ENCODE results near the gene ADARB2. TPM values are rescaled to one million over a fixed set of nuclear protein-coding genes. Genes with fewer than 3 reads are reported as not detected.

ADARB2 gene
- total RNA-seq, 1 donor from 2014 or later: 0.37 TPM

DNA sequence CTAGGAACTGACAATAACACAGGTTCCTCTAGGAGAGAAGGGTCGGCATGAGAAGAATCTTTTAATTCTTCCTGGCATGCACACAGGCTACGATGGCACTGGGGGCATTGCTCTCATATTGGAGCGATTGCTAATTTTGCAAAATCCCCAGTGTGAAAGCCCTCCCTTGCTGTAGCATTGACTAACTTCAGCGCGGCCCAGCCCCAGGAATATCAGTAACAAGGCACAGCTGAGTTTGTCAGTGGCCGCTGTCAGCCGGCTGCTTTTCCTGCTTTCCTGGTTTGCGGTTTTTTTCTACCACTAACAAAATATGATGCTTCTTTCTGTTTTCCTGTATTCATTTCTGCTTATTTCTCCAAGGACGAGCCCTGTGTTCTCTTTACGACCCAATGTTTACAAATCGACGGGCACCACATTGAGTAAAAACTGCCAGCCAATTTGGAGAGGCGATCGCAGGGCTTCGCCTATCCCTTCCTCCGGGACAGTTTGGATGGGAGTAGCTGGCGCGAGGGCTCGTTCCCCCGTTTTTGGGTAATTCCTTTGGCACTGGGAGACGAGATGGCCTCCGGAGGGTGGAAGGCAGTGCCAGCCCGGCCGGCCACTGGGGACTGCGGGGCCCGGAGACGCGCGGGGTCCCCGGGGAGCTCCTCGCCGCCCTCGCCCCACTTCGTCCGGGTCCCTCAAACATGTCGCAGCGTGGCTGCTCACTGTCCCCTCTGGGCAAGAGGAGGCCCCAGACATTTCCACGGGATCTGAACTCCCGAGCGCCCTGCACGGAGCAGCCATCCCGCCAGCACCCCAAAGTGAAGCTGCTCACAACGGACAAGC lies 967 bp downstream of the ADARB2 start:
- intact Hi-C loops (cut with micrococcal nuclease): no loop called here

DNA sequence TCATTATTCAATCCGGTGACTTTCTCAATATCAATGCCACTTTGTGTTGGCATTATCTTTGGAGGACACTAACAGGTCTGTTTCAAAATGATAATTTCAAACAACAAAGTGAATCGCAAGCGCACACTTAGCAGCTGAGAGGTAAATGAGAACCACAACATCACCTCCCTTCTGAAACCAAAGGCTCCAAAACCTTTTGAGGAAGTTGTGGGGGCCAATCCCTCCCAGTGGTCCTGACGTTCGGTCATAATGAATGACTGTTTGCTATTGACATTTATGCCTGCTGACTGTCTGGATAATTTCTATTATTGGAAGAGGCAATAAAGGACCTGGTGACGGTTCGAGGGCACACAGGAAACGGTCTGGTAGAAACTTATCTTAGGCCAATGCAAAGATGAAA lies 1.8 kb downstream of the ADARB2 start:
- intact Hi-C loops (cut with micrococcal nuclease): no loop called here

DNA sequence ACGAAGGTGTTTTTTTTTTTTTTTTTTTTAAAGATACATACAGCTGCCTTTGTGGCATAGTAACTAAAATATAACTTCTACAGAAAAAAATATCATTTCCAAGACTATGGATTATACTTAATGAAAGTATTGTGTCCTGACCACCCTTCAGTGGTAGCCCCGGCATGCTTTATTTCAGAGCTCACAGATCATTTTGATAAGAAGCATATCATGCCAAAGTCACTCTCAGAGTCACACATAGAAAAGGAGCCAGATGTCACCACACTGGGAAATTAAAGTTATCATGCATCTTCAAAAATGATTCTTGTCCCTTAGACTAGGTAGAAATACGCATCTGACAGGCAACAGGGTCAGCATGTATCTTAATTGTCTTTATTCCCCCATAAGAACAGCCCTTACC lies 3.0 kb downstream of the ADARB2 start:
- intact Hi-C loops (cut with micrococcal nuclease): no loop called here

DNA sequence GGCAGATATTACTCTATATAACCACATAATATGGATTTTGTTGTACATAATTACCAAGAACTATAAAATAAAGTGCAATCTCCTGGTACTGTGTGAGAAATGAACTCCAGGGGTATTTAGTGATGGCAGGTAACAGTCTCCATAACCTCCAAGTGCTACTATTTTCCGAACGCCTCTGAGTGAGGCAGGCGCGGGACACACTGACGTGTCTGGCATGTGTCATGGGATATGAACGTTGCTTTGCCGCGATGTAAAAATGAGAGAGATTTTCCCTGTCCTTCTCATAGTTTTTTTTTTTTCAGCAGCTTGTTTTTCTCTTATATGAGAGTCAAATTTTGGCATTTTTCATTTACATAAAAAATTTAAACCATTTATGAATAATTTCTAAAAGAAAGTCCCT lies 3.6 kb downstream of the ADARB2 start:
- intact Hi-C loops (cut with micrococcal nuclease): no loop called here

DNA sequence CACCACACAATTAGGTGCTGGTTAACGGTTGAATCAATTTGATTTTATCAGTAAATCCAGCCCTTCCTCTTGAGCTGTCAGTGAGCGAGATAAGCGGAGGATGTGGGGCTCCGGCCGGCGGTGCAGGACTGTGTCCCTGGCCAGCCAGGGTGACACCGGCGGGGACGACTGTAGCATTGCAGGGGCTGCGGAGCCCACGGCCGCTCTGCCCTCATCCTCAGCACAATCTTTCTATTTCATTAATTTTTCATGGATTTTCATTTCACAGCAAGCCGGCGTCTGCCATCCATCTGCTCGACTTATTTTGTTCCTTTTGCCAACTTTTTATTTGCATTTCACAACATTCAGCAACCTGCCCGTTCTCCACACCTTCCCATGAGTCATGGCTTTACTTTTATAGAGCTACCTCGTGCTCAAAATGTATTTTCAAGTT lies 4.7 kb downstream of the ADARB2 start:
- intact Hi-C loops (cut with micrococcal nuclease): no loop called here

DNA sequence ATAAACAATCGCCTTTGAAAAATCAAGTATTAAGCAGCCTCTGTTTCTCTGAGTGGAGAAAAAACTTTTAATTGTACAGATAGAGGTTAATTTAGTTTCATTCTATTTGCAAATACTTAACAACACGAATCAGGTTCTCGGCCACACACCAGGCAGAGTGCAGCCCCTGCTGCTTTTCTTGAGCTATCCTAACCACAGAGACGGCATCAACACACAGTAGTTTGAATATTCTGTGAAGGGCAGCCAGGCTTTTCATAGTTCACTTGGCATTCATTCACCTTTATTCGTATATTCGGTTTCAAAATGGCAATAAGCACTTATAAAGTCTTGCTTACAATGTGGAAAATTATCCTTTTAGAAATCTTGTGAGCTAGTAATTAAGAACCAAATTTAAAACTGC lies 5.7 kb downstream of the ADARB2 start:
- intact Hi-C loops (cut with micrococcal nuclease): no loop called here

DNA sequence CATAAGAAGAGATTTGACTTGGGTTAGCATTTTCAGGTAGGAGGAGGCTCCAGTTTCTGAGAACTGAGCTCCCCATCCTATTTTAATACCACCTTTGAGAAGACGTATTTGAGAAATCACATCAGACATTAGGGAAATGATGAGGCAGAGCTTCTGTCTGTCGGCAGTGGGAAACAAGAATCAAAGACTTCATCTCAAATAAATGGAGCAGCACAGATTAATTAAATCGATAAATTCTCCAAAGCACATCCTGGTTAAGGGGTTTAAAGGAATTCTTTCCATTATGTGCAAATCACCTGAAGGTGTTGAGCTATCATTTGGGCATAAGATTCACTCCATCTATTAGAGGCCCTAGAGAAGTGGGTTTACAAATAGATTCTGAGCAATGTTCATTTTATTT lies 7.6 kb downstream of the ADARB2 start:
- intact Hi-C loops (cut with micrococcal nuclease): no loop called here

DNA sequence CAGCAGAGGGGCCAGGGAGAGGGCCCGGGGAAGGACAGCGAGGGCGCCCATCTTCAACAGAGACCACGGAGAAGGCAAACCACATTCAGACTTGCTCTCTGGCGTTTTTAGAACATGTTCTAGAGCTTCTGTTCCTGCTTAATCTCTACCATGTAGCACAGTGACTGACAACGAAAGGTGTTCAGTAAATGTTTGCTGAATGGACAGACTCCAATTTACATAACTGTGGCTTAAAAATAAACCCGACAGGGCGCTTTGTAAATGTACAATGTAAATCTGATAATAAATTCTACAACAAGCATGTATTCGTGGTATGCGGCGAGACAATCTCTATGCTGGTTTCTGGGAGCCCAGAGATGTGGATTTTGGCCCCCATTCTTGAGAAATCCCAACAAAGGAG lies 10.5 kb downstream of the ADARB2 start:
- intact Hi-C loops (cut with micrococcal nuclease): no loop called here

DNA sequence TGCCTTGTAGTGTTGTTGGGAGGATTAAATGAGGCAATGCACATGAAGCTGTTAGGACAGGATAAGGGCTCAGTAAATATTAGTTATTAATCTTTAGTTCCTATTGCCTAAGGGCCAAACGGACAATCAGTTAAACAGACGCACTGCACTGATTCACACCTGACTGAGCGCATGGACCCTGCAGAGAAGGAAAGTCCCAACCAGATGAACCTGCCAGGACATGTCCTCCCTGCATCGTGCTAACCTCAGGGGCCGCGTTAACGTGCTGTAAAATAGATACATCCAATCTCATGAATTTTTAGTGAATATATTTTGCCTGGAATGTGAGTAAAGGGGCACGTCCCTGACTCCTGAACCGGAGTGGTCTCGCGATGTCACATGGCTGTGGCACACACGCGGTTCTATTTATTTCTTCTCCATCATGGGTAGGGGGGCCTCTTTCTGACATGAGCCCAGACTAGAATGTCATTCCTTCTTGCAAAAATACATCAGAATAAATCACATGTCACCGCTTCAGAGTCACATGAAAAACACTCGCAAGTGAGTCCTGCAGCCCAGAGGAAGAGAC lies 12.3 kb downstream of the ADARB2 start:
- intact Hi-C loops (cut with micrococcal nuclease): no loop called here

DNA sequence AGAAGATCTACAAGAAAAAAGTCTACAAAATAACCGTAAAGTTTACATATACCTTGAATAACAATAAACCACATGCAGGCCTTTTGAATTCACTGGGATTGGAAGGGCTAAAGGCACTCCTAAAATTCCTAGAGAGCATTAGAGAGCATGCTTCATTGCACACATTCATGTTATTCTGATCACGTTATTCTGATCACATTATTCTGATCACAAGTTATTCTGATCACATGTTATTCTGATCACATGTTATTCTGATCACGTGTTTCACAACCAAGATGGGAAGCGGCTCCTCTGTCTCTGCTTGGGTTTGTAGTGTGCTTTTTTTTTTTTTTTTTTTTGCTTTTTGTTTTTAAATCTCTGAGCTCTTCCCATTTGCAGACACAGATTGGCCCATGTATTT lies 20.5 kb downstream of the ADARB2 start:
- intact Hi-C loops (cut with micrococcal nuclease): no loop called here

DNA sequence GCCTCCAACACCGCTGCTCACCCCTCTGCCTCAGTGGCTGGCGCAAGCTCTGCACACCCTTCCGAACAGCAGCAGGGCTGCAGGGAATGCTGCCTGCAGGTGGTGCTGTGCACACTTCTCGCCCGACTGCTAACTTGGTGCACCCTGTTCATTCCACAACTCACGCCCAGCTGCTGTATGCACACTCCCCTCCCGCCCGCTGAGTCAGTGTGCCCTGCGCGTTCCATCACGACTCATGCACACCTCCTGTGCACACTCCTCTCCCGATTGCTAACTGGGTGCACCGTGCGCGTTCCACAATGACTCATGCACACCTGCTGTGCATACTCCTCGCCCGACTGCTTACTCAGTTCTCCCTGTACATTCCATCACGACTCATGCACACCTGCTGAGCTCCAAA lies 21.5 kb downstream of the ADARB2 start:
- intact Hi-C loops (cut with micrococcal nuclease): no loop called here

DNA sequence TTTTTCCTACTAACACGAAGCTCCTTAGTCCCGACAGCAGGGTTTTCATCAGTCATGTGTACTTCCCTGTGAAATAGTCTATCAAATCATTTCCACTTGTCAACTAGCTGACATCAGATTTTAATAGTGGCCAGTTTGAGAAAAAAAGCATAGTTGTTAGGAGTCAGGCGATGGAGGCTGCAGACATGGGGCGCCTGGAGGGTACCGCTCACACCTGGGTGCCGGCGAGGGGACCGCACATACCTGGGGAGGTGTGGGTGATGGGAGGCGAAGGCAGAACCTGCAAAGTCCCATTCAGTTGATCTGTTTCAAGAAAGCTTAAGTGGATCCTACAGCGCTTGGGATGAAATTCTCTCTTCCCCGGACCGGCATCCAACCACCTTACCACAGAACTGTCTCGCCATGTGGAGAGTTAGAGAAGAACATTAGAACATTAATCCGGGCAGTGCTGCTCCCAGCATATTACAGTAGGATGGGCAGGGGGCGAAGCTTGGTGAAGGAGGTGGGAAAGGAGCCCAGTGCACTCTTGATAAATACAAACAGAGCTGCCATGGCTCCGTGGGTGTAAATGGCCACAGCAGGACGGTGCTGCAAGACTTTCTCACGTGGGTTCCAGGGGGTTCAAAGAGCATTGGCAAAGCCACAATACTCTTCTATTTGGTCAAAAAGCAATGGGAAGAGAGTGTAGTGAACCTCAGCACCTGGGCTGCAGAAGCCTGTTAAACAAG lies 24.2 kb downstream of the ADARB2 start:
- intact Hi-C loops (cut with micrococcal nuclease): no loop called here

DNA sequence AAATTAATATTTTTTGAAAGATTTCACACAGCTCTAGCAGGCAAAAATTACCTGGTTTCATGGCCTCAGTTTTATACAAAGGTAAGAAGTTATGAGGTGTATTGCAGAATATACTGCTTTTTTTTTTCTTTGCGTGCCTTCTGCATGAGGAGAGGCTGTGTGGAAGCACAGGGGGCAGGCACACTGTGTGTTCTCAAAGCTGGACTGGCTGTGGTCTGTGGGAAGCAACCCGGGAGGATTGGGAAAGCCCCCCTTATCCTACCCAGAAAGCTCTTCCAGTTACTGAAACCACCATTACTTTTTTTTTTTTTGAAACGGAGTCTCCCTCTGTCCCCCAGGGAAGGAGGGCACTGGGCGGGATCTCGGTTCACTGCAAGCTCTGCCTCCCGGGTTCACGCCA lies 25.0 kb downstream of the ADARB2 start:
- intact Hi-C loops (cut with micrococcal nuclease): no loop called here

DNA sequence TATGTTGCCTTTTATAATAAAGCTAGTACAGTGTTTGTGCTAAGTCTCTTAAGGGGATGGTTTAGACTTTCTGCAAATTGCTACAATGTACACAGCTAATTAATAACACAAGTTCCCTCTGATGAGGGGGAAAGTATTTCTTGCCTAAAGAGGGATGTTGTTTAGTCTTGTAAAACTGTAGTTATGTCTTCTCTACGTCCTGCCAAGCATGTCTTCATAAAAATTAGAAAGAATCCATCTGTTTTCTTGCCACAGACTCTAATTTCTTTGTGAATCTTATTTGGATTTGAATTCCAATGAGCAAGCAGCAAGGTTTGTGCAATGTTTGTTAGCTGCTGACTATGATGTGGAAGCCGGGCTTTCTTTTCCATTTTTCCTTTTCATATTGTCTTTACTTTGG lies 28.2 kb downstream of the ADARB2 start:
- intact Hi-C loops (cut with micrococcal nuclease): no loop called here

DNA sequence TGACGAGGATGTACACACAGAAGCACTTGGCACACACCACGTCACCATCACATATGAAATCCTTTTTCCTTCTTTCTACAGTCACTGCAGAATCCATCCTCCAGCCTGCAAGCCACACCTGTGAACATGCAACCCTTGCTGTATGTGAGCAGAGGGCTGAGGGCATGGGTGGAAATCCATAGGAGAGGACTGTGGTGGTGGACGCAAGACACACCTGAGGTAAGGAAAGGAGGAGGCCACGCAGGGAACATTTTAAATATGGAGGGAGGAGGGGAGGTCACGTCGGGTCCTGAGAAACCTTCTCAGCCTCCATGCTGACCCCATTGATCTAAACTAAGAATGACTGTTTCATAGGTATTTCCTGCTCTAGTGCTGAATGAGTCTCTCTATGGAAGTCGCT lies 28.6 kb downstream of the ADARB2 start:
- intact Hi-C loops (cut with micrococcal nuclease): no loop called here

DNA sequence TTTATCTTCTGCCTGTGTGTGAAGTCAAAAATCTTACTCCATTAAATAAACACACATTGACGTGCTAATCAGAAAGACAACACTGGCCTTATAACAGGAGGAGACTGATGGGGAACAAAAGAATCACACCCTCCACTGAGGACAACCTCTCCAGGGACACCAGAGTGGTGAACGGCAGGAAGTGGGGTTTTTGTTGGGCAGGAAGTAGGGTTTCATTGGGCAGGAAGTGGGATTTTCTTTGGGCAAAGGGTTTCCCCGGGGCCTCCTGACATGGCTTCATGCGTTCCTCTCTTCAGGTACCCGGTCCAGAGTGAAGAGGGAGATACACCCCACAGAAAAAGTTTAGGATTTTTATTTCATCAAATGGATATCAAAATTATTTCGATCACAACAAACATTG lies 30.6 kb downstream of the ADARB2 start:
- intact Hi-C loops (cut with micrococcal nuclease): no loop called here

DNA sequence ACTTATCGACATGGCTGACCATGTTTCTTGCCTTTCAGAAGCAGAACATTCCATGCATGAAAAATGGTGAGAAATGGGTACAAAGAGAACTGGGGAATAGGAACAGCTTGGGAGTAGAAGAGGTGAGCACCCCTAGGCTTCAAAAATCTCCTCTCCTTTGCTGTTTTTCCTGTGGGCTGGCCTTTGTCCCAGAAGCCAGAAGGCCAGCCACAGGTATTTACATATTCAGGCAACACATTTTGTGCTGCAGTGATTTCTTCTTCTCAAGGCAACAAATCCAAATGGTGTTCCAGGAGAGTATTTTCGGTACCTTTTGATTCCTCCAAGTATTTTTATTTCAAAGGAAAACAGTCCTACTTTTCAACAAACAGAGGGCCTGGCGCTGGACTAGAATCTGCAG lies 31.1 kb downstream of the ADARB2 start:
- intact Hi-C loops (cut with micrococcal nuclease): no loop called here

DNA sequence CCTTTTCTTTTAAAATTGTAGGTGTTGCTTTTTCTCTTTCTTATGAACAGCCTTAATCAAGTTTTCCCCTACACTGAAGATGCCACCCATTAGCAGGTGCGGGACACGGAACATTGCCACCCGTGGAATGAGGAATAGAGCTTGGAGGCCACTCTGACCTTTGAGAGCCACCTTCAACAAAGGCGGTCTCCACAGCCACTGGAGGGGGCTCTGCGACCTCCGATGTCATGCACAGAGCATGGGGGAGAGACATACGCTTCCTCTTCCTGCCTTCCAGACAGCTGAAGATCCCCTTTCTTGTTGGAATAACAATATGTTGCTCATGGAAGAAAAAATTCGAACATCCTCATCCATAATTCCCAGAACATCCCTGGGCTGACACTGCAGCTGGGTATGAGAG lies 39.1 kb downstream of the ADARB2 start:
- intact Hi-C loops (cut with micrococcal nuclease): no loop called here

DNA sequence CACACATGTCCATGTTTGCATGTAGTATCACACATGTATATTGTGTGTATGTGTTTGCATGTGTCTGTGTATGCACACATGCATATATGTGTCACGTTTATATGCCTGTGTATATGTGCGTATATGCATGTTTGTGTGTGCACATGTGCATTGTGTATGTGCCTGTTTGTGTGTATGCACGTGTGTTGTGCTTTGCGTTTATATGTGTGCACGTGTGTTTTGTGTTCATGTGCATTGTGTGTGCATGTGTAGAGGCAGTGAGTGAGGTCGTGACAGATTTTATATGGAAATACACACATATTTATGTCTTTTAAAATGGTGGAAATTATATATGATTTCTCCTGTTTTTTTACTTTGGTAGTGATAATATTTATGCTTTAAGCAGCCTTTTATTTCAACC lies 41.2 kb downstream of the ADARB2 start:
- intact Hi-C loops (cut with micrococcal nuclease): no loop called here

DNA sequence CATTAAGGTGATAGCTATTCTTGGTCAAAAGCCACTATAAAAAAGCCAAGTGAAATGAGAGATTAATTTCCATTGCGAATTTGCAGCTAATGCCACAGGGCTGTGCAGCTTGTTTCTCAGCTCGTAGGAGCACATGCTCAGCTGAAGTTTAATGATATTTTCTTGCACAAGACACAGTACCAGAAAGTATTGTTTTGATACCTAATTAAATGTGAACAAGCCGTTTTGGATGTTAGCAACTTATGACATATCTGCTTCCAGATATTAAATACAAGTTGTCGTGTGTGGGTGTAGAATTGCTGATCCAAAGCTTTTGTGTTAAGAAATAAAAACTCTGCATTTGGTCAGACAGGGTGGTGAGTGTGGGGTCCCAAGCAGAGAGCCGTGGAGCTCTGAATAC lies 47.2 kb downstream of the ADARB2 start:
- intact Hi-C loops (cut with micrococcal nuclease): no loop called here

DNA sequence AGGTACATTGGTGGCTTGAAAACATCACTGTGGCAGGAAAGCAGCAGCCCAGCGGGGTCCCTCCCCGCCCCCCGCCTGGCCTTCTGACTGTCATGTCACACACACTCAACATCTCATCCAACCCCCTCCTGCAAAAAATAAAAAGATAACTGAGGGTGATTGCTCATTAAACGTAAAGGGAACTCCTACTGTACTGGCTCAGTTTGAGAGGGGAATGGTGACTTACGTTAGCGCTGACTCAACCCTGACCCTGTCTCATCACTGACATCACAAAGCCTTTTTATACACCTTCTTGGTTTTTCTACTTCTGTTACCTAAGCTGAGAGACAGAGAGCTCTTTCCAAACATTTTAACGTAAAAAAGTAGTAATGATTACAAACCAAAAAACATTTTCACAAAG lies 48.8 kb downstream of the ADARB2 start:
- intact Hi-C loops (cut with micrococcal nuclease): no loop called here

DNA sequence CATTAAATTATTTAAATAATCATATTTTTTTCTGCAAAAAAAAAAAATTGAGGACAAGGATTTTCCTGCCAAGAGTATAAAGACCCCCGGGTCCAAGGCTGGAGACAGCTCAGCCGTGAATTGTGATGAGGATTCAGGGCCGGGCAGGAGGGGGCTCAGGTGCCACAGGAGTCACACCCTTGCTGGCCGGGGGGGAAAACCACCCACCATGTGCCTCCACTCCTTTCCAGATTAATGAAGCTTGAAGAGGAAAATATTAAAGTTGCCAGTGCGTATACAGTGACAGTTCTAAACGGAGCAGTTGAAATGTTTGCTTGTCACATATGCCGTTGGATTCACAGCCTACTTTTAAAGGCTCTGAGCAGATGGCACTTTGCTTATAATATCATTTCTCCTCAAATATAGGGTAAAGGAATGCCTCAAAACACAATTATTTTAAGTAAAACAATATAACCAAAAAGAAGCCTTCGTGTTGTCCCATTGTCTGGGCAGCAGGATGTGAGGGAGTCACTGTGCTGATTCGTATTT lies 49.6 kb downstream of the ADARB2 start:
- intact Hi-C loops (cut with micrococcal nuclease): no loop called here
